GM15510 (cell line): ENCODE measurements around the gene FBN2.

Experiments
- POLR2A ChIP-seq: IDR thresholded peaks from 3 replicates; pipeline ENCODE4 v1.6.1; 2011; ENCODE audit warnings: borderline replicate concordance; ENCODE audit not compliant: insufficient read length; ENCODE audit errors: extremely low read depth

The FBN2 gene

GRCh38 chr5:128284236-128284635 lies 253.8 kb downstream of the FBN2 start:
- no peak for TF ChIP-seq POLR2A

DNA sequence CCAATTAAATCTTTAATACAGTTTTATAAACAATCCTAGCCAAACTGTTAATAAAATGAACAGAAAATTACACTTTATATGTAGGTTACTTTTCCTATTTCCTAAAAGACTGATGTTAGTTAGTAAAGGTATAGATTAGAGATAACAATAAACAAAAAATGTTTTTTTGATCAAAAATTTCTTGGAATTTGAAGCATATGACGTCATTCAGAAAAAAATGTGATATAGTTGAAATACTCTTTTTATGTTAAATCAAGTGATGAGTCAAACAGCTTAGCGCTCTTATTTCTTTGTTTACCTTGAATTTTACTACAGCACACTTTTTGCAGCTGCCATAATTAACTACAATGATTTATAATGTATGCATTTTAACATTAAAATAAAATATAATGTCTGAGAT lies 258.7 kb downstream of the FBN2 start:
- TF ChIP-seq POLR2A: no peak

GRCh38 chr5:128276537-128277216 lies 261.4 kb downstream of the FBN2 start:
- TF ChIP-seq POLR2A: no peak

GRCh38 chr5:128274441-128274840 lies 263.6 kb downstream of the FBN2 start:
- TF ChIP-seq POLR2A: no peak

- no peak for TF ChIP-seq POLR2A
Measured at GRCh38 chr5:128273736-128274135, 264.3 kb downstream of the FBN2 start.

DNA sequence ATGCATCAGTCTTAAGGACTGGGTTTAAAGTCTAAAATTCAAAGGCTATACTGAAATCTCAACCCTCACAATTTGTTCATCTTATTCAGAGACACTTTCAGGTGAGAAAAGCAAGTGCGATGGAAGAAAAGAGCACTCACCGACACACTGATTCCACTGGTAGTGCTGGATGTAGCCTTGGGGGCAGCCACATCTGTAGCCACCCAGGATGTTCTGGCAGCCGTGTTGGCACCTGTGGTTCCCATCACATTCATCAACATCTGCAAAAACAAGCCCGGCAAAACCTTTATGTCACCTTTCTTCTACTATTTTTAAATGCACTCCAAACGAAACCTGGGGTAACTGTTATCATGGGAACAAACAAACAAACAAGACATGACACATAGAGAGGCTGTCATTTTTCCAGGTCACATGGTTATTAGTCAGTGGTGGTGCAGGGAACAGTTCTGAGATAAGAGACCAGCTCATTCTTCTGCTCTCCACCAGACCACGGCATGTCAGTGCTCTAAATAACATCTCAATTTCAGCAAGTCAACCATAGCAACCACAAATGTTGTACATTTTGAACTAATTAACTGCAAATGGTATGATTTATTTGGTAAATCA lies 266.1 kb downstream of the FBN2 start:
- no peak for TF ChIP-seq POLR2A

DNA sequence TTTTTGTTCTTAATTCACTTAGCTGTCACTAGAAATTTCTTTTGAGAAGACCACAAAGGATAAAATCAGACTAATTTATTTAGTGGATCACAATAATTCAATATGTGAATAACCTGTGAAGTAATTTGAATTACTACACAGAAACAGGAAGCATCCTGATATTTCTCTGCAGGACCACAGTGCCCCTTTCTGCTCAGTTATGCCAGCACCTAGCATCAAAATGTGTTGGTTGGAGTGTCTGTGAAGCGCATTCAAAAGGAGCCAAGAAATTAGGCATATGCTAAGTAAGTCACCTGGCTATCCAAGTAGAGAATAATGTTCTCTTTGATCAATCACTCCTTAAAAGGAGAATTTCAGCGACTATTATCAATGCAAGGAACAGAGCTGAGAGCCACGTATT lies 267.0 kb downstream of the FBN2 start:
- no peak for TF ChIP-seq POLR2A

- TF ChIP-seq POLR2A: no peak
Measured at GRCh38 chr5:128264564-128265360, 273.3 kb downstream of the FBN2 start.

DNA sequence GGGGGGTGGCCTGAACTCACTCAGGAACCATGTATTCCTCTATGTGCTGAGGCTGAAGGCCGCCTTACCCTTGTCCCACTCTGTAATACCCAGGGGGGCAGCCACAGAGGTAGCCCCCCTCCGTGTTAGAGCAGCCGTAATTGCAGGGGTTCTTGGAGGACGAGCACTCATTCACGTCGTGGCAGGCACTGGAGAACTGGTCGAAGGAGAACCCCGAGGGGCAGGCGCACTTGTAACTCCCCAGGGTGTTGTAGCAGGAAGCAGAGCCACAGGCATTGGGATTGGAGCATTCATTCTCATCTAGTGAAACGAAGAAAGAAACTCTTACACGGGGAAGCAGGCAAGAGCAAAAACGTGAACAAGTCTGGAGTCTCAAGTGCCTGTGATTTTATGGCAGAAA lies 274.7 kb downstream of the FBN2 start:
- no peak for TF ChIP-seq POLR2A

GRCh38 chr5:128262911-128263310 lies 275.1 kb downstream of the FBN2 start:
- no peak for TF ChIP-seq POLR2A

- no peak for TF ChIP-seq POLR2A
Measured at GRCh38 chr5:128259607-128260021, 278.4 kb downstream of the FBN2 start.

GRCh38 chr5:128258372-128258771 lies 279.7 kb downstream of the FBN2 start:
- TF ChIP-seq POLR2A: no peak

- TF ChIP-seq POLR2A: no peak
Measured at GRCh38 chr5:128257076-128257475, 281.0 kb downstream of the FBN2 start.

DNA sequence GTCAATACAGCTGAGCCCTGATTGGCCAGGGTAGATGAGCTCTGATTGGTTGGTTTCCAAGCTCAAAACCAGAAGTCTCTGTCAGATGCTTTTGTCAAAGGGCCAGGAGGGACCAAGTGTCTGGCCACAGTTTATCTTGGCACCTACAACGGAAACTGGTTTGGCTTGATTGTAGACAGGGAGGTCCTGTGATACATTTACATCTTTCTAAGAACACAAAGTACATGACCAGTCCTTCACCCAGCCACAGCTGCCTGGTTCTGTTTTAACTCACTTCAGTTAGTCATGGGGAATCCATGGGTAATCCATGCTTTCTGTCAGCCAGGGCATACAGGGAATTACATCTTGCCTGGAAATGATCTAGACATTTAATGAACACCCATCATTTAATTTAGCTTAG lies 283.3 kb downstream of the FBN2 start:
- TF ChIP-seq POLR2A: no peak

DNA sequence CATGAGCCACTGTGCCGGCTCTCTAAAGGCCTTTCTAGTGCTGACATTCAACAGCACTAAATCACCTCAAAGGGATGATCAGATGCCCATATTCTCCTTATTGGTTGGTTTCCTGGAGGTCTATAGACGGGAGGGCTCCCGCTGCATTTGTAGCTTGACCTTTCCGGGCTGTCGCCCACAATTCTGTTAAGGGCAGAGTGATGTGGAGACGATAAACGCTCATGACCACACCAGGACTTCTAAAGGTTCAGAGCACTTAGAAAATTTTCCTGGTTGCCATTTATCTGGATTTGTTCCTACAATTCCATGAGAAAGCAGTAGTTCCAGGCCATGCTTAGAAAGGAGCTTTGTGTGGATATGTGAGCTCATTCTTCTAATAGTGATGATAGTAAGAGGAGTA lies 284.2 kb downstream of the FBN2 start:
- TF ChIP-seq POLR2A: no peak

DNA sequence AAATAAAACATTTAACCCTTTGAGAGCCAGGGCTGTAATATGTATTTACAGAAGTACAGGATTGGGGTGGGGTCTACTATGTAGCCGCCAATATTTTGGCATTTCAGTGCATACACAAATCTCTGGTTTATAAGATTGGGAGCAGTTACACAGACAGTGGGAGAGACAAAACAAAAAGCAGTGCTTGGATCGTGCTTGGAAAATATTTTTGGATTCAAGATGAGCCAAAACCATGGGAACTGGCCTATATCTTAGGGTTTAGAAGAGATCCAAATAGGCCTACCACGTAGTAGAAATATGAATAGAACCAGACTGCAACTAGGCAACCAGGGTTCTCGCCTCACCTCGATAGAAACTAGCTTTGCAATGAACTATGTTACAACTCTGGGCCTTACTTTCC lies 284.9 kb downstream of the FBN2 start:
- no peak for TF ChIP-seq POLR2A
